Stimulated activated naive CD4-positive, alpha-beta T cell (primary cell): Measurements from ENCODE around the gene COX14.

Source experiments
- DNase-seq, 6 experiments: peaks; one replicate each; lab custom pipeline; 2025; lab: John Stamatoyannopoulos, UW

COX14 gene

DNA sequence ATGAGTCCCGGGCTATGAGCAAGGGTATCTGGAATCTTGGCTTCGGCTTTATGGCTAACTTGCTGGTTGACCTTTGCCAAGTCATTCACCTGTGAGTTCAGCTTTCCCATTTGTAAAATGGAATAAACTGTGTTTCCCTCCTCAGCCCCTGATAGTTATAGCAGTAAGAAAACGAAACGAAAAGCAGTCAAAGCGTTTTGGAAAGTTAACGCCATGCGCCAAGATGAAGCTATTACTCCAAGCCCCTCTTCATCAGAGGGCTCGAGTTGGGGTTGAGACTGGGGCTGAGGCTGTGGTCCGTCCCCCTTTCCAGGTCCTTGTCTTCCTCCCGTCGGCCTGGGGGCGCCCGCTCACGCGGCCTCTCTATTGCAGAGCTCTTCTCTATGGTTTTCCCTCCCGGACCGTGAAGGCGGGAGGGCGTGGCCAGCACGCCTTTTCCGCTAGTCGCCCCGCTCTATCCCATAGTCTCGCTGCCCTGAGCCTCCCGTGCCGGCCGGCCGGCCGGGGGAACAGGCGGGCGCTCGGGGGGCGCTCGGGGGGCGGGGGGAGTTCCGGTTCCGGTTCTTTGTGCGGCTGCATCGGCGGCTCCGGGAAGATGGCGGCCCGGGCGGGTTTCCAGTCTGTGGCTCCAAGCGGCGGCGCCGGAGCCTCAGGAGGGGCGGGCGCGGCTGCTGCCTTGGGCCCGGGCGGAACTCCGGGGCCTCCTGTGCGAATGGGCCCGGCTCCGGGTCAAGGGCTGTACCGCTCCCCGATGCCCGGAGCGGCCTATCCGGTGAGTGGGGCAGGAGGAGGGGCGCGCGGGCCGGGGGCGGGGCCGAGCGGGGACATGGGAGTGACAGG lies 27.0 kb upstream of the COX14 start, which contains the start of gene SMARCD1:
Gene SMARCD1 (plus strand): TSS at position 568 of the 840 bp plus-strand sequence. CDS start 28 bp downstream, at position 596.
- DNase-seq = peak; percentile 65 to 88 (median 80)

GRCh38 chr12:50085615-50086072 lies 26.4 kb upstream of the COX14 start:
- no peak for DNase-seq

DNA sequence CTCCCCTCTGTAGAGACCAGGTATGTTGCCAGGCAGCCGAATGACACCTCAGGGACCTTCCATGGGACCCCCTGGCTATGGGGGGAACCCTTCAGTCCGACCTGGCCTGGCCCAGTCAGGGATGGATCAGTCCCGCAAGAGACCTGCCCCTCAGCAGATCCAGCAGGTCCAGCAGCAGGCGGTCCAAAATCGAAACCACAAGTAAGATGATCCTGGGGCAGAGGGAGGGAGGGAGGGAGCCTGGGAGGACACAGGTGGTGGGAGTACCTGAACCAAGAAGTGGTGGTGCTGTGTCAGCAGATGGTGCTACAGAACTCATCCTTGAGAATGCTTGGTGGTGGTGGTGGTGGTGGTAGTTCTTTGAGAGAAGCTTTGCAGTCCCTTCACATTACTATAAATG lies 25.9 kb upstream of the COX14 start:
- DNase-seq = peak in 2 of 6 experiments; percentile 6 to 17

GRCh38 chr12:50087151-50087550 lies 24.9 kb upstream of the COX14 start:
- no peak for DNase-seq

DNA sequence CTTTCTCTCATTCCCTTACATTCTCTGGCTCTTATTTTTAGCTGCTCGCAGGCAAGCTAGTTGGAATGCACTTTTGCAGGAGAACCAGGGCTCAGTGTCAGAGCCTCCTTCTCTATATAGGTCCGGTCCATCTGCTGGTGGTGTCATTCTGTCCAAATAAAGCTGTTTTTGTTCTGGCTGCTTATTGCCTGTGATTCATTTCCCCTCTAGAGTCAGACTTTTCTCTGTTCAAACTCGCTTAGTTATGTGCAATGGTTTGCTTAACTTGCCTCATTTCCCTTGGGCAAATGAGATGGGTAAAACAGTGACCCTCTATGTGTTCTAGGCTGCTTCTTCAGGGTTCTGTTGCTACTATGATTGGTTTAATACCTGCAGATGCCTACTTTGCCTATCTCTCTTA lies 24.0 kb upstream of the COX14 start:
- DNase-seq = no peak

- peak; percentile 15 to 57 (median 29) for DNase-seq
These were observed 23.3 kb upstream of the COX14 start for GRCh38 chr12:50088577-50089335.

DNA sequence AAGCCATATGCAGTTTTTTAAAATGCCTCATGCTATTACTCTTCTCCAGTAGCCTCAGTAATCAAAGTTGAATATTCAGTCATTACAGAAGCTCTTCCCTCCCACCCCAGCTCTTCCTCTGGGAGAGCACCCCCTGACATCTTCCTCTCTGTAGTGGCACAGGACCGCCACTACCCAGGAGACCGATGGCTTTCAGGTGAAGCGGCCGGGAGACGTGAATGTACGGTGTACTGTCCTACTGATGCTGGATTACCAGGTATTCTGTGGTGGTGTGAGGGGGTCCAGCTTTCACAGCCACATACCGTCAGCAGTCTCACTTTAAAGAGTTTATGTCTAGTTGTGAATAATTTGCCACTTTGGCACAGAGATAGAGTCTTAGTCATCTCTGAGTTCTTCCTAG lies 22.3 kb upstream of the COX14 start:
- no peak for DNase-seq

DNA sequence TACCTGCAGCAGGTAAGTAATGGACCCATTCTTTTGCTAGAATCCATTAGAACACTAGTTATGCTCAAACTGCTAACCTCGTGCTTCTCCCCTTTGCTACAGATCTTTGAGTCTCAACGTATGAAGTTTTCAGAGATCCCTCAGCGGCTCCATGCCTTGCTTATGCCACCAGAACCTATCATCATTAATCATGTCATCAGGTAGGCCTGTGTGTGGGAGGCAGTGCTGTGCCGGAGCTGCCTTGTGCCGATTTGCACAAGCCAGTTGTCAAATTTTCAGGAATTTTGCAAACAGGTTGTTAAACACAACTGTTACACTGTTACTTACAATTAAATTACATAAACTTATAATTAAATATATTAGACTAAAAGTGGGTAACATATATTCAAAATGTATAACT lies 21.6 kb upstream of the COX14 start:
- DNase-seq = no peak

GRCh38 chr12:50097952-50098351 lies 14.1 kb upstream of the COX14 start:
- no peak for DNase-seq

DNA sequence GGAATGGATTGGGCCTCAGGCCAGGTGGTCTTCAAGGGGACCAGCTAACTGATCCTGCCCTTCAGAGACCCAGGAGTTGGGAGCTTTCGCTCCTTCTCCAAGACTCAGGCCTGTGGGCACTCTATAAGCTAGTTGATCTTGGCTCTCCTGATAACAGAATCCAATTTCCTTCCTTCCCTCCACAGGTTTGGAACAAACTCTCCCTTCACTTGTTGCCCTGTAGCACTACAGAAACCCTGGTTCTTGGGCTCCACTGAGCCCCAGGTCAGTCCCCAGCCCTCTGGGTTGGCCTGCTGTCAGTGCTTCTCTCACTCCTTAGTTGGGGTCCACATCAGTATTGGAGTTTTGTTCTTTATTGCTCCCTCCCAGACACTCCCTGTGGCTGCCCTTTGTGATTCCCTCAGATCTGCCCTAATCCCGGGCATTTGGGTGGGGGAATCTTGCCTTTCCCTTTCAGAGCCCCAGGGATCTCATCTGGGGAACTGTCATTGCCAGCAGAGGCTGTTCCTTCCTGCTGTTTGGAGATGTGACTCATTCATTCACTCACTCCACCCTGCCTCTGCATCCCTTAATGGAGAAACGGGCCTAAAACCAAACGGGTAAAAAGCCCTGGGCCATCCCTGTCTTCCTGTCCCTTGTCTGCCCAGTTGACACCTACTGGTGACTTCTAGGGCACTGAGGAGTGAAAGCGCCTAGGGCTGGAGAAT lies 12.6 kb upstream of the COX14 start:
- DNase-seq = no peak

GRCh38 chr12:50100561-50100960 lies 11.5 kb upstream of the COX14 start:
- DNase-seq = no peak

DNA sequence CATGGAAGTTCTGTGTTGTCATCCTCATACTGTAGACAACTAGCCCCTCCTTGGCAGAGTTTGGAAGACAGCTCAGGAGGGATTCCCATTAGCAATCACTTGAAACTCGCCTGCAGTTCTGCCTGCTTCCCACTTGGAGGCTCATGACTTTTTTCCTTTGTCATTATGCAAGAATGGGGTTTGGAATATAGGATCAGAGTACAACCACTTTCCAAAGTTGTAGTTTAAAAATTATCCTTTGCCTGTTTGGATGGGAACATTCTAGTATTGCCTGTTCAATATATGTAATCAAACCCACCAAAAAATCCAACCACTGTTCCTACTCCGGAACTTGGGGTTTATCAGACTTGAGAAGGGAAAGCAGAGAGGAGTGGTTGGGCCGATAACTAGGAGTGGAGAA lies 10.4 kb upstream of the COX14 start:
- DNase-seq = no peak

DNA sequence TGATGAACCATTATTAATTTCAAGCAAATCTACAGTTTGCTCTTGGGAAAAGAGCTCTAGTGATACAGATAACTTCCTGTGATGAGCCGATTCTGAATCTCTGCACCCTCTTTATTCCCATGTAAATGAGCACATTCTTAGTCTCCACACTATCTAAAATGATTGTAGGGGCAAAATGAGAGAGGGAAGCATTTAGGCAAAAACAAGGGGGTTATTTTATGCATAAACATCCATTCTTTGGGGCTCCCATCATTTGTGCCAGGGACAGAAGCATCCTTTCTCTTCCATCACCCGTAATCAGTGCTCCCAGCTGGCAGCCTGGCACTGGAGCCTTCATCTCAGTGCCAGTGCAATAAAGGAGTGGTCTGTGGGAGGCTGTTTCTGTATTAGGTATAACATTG lies 9.9 kb upstream of the COX14 start:
- DNase-seq = no peak

- DNase-seq = no peak
These were observed 9.3 kb upstream of the COX14 start for GRCh38 chr12:50102646-50103309.

DNA sequence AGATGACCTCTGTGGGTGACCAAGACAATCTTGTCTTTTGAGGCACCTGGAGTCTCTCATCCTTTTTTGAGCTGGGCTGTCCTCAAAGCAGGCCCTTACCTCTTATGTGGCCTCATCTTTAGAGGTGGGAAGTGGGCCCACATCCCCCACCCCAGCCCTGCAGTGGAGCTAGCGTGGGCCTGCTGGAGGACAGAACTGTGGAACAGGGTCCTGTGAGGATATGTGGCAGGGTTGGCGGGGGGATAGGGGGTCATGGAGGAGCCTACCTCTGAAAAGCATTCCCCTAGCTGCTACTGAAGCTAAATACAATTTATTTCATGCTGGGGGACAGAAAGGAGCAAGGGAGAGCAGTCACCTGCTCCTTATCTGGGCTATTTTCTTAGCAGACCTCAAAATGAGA lies 8.7 kb upstream of the COX14 start:
- no peak for DNase-seq

DNA sequence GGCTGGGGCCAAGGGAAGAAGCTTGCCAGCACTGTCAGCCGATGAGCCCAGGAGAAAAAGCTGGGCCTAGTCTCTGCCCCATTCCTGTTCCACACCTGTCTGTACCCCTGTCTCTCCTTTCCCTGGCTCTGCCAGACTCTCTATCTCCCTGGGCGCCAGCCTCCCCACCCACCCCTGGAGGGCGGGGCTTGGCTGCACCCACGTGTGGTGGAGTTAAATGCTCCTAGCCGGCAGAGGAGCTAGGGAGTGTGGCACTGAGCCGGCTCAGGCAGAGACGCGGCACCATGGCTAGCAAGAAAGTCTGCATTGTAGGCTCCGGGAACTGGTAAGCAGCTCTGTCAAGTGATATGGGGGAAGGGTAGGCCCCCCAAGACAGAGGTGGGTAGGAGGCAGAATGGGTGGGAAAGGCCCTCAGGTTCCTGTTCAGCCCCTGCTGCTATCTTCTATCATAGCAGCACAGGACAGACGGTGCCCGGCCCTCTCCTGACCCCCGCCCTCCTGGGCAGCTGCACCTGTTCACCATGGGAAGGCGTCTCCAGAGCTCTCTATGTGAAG lies 8.2 kb upstream of the COX14 start, which contains the start of gene GPD1:
Gene GPD1 (plus strand): TSS at position 242 of the 555 bp plus-strand sequence. CDS start 43 bp downstream, at position 285.
- no peak for DNase-seq

DNA sequence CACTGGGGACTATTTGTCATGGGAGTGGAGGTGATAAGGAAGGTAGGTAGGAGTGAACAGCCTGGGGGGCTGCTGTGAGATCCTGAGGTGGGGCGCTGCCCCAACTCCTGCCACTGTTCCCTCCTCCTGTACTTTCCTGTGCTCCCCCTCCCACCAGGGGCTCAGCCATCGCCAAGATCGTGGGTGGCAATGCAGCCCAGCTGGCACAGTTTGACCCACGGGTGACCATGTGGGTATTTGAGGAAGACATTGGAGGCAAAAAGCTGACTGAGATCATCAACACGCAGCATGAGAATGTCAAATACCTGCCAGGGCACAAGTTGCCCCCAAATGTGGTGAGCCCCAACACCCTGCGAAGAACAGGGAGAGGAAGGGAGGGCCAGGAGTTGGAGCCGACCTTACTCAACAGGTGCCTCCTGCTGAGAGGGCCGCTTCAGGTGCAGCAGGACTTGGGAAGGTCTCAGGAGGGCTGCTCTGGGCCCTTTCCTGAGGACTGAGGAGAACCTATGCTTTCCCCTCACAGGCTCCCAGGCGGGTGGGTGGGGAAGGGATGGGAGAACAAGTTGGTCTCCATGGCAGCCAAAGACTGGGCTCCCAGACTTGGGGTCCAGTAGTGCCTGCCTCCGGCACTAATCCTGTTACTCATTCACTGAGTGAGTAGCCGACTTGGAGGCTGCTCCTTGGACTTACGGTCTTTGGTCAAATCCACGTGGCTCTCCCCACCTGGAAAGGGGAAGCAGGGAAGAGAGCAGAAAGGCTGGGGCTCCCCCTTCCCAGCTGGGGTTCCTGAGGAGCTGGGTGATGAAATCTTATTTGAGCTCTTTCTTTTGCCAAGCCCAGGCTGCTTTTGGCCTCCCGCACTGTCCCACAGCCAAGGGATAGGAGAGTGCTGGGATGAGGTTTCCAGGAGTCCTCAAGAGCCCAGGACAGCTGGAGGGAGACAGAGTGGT lies 7.3 kb upstream of the COX14 start:
- no peak for DNase-seq

GRCh38 chr12:50105913-50106450 lies 6.1 kb upstream of the COX14 start:
- no peak for DNase-seq

- no peak for DNase-seq
These were observed 5.1 kb upstream of the COX14 start for GRCh38 chr12:50106907-50107306.
